HS-5 (cell line): Measurements from ENCODE around the gene LZTFL1.
"Not testable (repeated sequence)": the region's sequence is repeated elsewhere in the genome, so short reads cannot be mapped to it uniquely, and the experiment has no call there.

Experiments used
- DNase-seq: peaks from one replicate; pipeline ENCODE4 v3.0.0-alpha.2; 2012; ENCODE audit warnings: low read depth

Gene LZTFL1

GRCh38 chr3:45864760-45865519 lies 23.0 kb upstream of the LZTFL1 start:
- DNase-seq, result no peak

GRCh38 chr3:45861043-45861719 lies 19.3 kb upstream of the LZTFL1 start:
- DNase-seq, result no peak

GRCh38 chr3:45860481-45860880 lies 18.6 kb upstream of the LZTFL1 start:
- DNase-seq, result no peak

- DNase-seq, result no peak
Observed at GRCh38 chr3:45858809-45859543, 17.1 kb upstream of the LZTFL1 start.

DNA sequence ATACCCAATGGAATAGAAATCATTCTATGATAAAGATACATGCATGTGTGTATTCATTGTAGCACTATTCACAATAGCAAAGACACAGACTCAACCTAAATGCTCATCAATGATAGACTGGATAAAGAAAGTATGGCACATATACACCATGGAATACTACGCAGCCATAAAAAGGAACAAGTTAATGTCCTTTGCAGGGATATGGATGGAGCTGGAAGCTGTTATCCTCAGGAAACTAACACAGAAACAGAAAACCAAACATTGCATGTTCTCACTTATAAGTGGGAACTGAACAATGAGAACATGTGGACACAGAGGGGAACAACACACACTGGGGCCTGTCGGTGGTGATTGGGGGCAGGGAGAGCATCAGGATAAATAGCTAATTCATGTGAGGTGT lies 15.1 kb upstream of the LZTFL1 start:
- not testable (repeated sequence) for DNase-seq

- not testable (repeated sequence) for DNase-seq
Observed at GRCh38 chr3:45856323-45856722, 14.4 kb upstream of the LZTFL1 start.

GRCh38 chr3:45852828-45853227 lies 10.9 kb upstream of the LZTFL1 start:
- DNase-seq, result no peak

DNA sequence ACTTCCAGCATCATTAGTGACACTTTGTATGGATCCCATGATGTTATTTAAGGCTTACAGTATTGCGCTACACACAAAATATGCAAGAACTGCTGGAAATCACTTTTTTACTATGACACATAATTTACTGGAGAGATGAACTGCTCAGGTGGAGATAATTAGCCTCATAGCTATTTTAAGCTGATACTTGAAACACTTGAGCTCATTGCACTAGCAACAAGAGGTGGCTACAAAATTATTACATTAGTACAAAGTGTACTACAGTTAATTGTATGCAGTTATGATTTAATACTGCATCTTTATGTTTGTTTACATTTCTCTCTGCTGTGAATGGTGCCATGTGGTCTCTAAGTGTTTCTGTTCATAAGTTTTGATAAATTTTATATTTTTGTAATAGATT lies 6.5 kb upstream of the LZTFL1 start:
- no peak for DNase-seq

GRCh38 chr3:45844616-45845015 lies 2.7 kb upstream of the LZTFL1 start:
- DNase-seq, result no peak

GRCh38 chr3:45842851-45843625 lies 1.1 kb upstream of the LZTFL1 start:
- DNase-seq, result no peak

DNA sequence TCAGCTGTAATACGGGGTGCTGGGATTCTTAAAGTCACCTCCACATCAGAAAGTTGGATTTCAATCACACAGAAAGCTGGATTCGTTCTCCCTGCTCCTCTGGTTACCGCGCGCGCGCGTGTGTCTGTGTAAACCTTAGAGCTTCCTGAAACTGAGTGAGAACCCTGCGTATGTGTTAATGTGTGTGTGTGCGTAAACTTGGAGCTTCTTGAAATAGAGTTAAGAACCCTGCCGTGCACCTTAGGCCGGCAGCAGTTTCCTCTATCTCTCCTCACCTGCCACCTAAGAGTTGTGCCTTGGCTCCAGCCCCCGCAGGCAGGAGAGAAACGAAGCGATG lies 531 bp downstream of the LZTFL1 start:
- no peak for DNase-seq

- DNase-seq, result no peak
Observed at GRCh38 chr3:45838466-45838865, 3.5 kb downstream of the LZTFL1 start.

DNA sequence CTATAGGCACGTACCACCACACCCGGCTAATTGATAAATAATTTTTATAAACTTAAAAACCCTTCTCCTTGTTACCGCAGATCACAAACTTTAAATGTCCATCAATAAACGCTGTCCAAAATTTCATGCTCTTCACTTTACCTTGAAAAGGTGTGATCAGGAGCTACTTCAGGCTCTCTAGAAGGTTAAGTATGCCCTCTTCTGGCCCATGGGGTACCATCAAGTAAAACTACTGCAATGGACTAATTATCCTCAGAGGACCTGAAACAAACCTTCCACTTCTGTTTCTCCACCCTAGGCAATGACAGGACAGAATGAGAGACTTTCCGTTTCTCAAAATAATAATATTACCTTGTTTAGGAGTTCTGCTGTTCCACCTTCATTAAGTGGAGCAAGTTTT lies 9.2 kb downstream of the LZTFL1 start:
- DNase-seq, result no peak

- DNase-seq, result no peak
Observed at GRCh38 chr3:45830121-45830520, 11.8 kb downstream of the LZTFL1 start.

- DNase-seq, result no peak
Observed at GRCh38 chr3:45826908-45827307, 15.0 kb downstream of the LZTFL1 start.

GRCh38 chr3:45826321-45826720 lies 15.6 kb downstream of the LZTFL1 start:
- DNase-seq, result no peak

- DNase-seq, result no peak
Observed at GRCh38 chr3:45821127-45821526, 20.8 kb downstream of the LZTFL1 start.

- no peak for DNase-seq
Observed at GRCh38 chr3:45819543-45819942, 22.4 kb downstream of the LZTFL1 start.

DNA sequence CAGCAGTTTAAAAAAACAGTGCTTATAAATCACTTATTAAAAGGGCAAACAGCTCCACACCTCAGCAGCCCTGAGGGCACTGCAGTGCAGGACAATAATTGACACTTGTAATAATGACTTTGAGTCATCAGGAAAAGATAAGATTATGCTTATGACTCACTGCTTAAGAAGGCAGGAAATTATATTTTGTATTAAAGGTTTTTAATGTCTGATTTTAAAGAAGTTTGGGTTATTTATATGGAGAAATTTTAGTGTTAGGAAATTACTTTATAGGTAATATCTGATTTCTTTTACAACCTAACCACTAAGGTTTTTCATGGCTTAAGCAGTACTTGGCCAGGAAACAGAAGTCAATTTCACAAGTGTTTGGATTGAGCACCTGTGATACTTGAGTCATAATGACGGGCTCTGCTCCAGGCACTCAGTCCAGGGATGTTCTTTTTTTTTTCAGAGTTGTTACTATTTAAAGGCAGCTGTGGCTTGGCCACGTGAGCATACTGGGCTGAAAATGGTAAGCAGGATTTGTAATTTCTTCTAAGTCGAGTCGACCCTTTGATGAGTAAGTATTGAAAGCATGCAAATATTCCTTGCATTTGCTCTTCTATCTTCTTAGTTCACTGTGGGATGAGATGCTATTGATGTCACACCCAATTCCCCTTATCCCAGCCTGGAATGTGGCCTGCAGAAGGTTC lies 23.9 kb downstream of the LZTFL1 start:
- DNase-seq, result peak; percentile 96

DNA sequence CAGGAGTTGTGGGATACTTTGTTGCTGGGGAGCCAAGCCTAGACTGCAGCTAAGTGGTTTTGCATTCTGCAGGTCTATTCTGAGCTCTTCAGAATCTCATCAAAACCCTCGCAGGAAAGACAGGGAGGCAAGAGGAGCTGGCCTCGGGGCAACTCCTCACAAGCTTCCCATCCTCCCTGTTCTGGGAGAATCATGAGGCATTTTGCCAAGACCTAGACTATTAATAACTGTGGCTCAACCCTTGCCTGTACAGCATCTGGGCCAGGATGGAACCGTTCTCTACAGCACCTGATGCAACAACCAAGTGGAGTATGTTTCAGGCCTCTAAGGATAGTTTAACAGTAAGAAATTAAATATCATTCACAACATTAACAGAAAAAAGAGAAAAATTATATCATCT lies 25.4 kb downstream of the LZTFL1 start:
- DNase-seq, result no peak

- no peak for DNase-seq
Observed at GRCh38 chr3:45814322-45814721, 27.6 kb downstream of the LZTFL1 start.
